GM21619 (cell line): ENCODE measurements around the gene UBXN6.
A peak's percentile ranks its signal among the peaks of the same experiment; 100 is the strongest.

ENCODE experiments used
- ATAC-seq: cut with Tn5 transposase; IDR thresholded peaks from one replicate; pipeline ENCODE4 v1.9.1; 2021; ENCODE audit not compliant: unreplicated experiment

Gene UBXN6

GRCh38 chr19:4493929-4494690, 36.5 kb upstream of the UBXN6 start:
- ATAC-seq, result no peak

GRCh38 chr19:4493104-4493928, 35.7 kb upstream of the UBXN6 start:
- no peak for ATAC-seq

GRCh38 chr19:4492337-4493103, 34.9 kb upstream of the UBXN6 start:
- ATAC-seq, result no peak

- no peak for ATAC-seq
These were observed 33.9 kb upstream of the UBXN6 start for GRCh38 chr19:4491446-4491845.

- ATAC-seq, result no peak
These were observed 30.9 kb upstream of the UBXN6 start for GRCh38 chr19:4488496-4488895.

- no peak for ATAC-seq
These were observed 30.0 kb upstream of the UBXN6 start for GRCh38 chr19:4487572-4487971.

- no peak for ATAC-seq
These were observed 25.8 kb upstream of the UBXN6 start for GRCh38 chr19:4483385-4483784.

GRCh38 chr19:4482721-4483364, 25.2 kb upstream of the UBXN6 start:
- ATAC-seq, result no peak

GRCh38 chr19:4477034-4477801, 19.6 kb upstream of the UBXN6 start:
- no peak for ATAC-seq

- no peak for ATAC-seq
These were observed 17.0 kb upstream of the UBXN6 start for GRCh38 chr19:4474514-4475022.

- no peak for ATAC-seq
These were observed 16.3 kb upstream of the UBXN6 start for GRCh38 chr19:4473763-4474513.

- no peak for ATAC-seq
These were observed 15.6 kb upstream of the UBXN6 start for GRCh38 chr19:4473011-4473762.

GRCh38 chr19:4472174-4472974, 14.8 kb upstream of the UBXN6 start, which contains the start of gene HDGFL2:
Gene HDGFL2, plus strand, starts transcription at chr19:4472297. Its CDS starts 54 bp downstream, at chr19:4472351.
- ATAC-seq, result no peak

GRCh38 chr19:4471403-4472173, 14.0 kb upstream of the UBXN6 start:
- ATAC-seq, result peak; percentile 74

- no peak for ATAC-seq
These were observed 10.2 kb upstream of the UBXN6 start for GRCh38 chr19:4467835-4468234.

GRCh38 chr19:4464815-4465581, 7.4 kb upstream of the UBXN6 start:
- ATAC-seq, result no peak
